H1 (cell line): ENCODE results near the gene DHRS4L2. TPM values are rescaled to one million over a fixed set of nuclear protein-coding genes. Genes with fewer than 3 reads are reported as not detected.
"Not testable (repeated sequence)": the region's sequence is repeated elsewhere in the genome, so short reads cannot be mapped to it uniquely, and the experiment has no call there.

Experiments
- CTCF ChIA-PET: fragments of 300-600 bp; sonication (Branson Sonifier 250); formaldehyde crosslinking; loops from one replicate; lab custom pipeline; 2021; ENCODE audit not compliant: partially characterized antibody; lab: Charles Lee
- POLR2A ChIA-PET: fragments of 300-600 bp; sonication (Branson Sonifier 250); formaldehyde crosslinking; loops from one replicate; lab custom pipeline; 2021; ENCODE audit warnings: inconsistent platforms; ENCODE audit not compliant: partially characterized antibody; lab: Charles Lee
- DNase-seq, 2 experiments: peaks; one replicate each; pipeline versions ENCODE4 v3.0.0 to v3.0.0-alpha.2; 2010 to 2022; ENCODE audit warnings: low spot score in 2 of 2, low read depth in 1 of 2, mixed read lengths in 1 of 2
- FAIRE-seq: peaks from 2 replicates; lab custom pipeline; 2011; peaks lifted over from hg19 to GRCh38; lab: Jason Lieb, UNC
- H2AFZ ChIP-seq: 2 replicates; pipeline ENCODE4 v1.8.1; 2012; ENCODE audit warnings: low read length, inconsistent platforms
- H2AK5ac ChIP-seq: 2 replicates; pipeline ENCODE4 v1.6.1; 2013; ENCODE audit warnings: low read depth, low read length
- H2BK120ac ChIP-seq: replicated peaks from 2 replicates; pipeline ENCODE3; 2013; ENCODE audit warnings: low read depth, low read length, inconsistent platforms
- H2BK12ac ChIP-seq: 2 replicates; pipeline ENCODE4 v1.6.1; 2013; ENCODE audit warnings: low read depth, low read length
- H2BK15ac ChIP-seq: 2 replicates; pipeline ENCODE4 v1.6.1; 2013; ENCODE audit warnings: low read length
- H2BK20ac ChIP-seq: 2 replicates; pipeline ENCODE4 v1.6.1; 2013; ENCODE audit warnings: low read length
- H2BK5ac ChIP-seq: 2 replicates; pipeline ENCODE4 v1.6.1; 2013; ENCODE audit warnings: low read depth, low read length
- H3K14ac ChIP-seq: 2 replicates; pipeline ENCODE4 v1.6.1; 2013; ENCODE audit warnings: inconsistent platforms; ENCODE audit not compliant: insufficient read length
- H3K18ac ChIP-seq: 2 replicates; pipeline ENCODE4 v1.6.1; 2013; ENCODE audit warnings: low read length; ENCODE audit errors: extremely low read depth
- H3K23ac ChIP-seq: 2 replicates; pipeline ENCODE4 v1.6.1; 2013; ENCODE audit warnings: inconsistent platforms; ENCODE audit not compliant: insufficient read length
- H3K23me2 ChIP-seq: 2 replicates; pipeline ENCODE4 v1.6.1; 2013; ENCODE audit warnings: low read depth, low read length
- H3K27ac ChIP-seq: 2 replicates; pipeline ENCODE4 v1.6.1; 2011; ENCODE audit warnings: low read depth, low read length, inconsistent platforms
- H3K27me3 ChIP-seq, 4 experiments: replicated peaks in 1 of 4; 1 replicate in 1 of 4; 2 replicates in 3 of 4; pipeline versions ENCODE4 v1.6.1 to v1.8.1; 2011 to 2013; ENCODE audit warnings: low read length in 3 of 4, mild to moderate bottlenecking in 3 of 4, inconsistent platforms in 2 of 4, mixed read lengths in 2 of 4, moderate library complexity in 1 of 4; ENCODE audit not compliant: control insufficient read depth in 3 of 4, insufficient read depth in 3 of 4; ENCODE audit errors: extremely low read depth in 1 of 4
- H3K36me3 ChIP-seq, 4 experiments: 2 replicates each; pipeline versions ENCODE4 v1.6.1 to v1.8.1; 2011 to 2013; ENCODE audit warnings: mild to moderate bottlenecking in 4 of 4, low read length in 3 of 4, moderate library complexity in 2 of 4, control low read depth in 1 of 4, inconsistent platforms in 1 of 4; ENCODE audit not compliant: insufficient read depth in 4 of 4, control insufficient read depth in 2 of 4
- H3K4ac ChIP-seq: replicated peaks from 2 replicates; pipeline ENCODE3; 2013; ENCODE audit warnings: low read length, low read depth, mixed read lengths, inconsistent platforms; ENCODE audit not compliant: insufficient read length
- H3K4me1 ChIP-seq, 4 experiments: replicated peaks in 1 of 4; 1 replicate in 1 of 4; 2 replicates in 3 of 4; pipeline versions ENCODE4 v1.6.1 to v1.8.1; 2011 to 2013; ENCODE audit warnings: low read length in 3 of 4, inconsistent platforms in 2 of 4, mixed read lengths in 1 of 4; ENCODE audit not compliant: insufficient read depth in 4 of 4, control insufficient read depth in 3 of 4
- H3K4me2 ChIP-seq, 2 experiments: 2 replicates each; pipeline versions ENCODE4 v1.6.1 to v1.8.1; 2011 to 2013; ENCODE audit warnings: low read depth in 2 of 2, low read length in 2 of 2, control low read depth in 1 of 2, inconsistent platforms in 1 of 2, mild to moderate bottlenecking in 1 of 2; ENCODE audit not compliant: insufficient read depth in 1 of 2
- H3K4me3 ChIP-seq, 4 experiments: fragments of 200-600, 300-600 bp in 1 of 4; sonication (generic), shearing (Covaris generic), sonication (Bioruptor Twin) in 1 of 4; 2 replicates each; pipeline versions ENCODE4 v1.5.1 to v1.8.1; 2011 to 2016; ENCODE audit warnings: low read length in 4 of 4, low read depth in 3 of 4, control low read depth in 2 of 4, inconsistent platforms in 2 of 4, mild to moderate bottlenecking in 2 of 4, mixed read lengths in 1 of 4, moderate library complexity in 1 of 4; ENCODE audit not compliant: insufficient read depth in 2 of 4; ENCODE audit errors: extremely low read depth in 1 of 4
- H3K56ac ChIP-seq: replicated peaks from 2 replicates; pipeline ENCODE3; 2013; ENCODE audit warnings: low read depth, mild to moderate bottlenecking, mixed read lengths, low read length, inconsistent platforms; ENCODE audit not compliant: insufficient read length
- H3K79me1 ChIP-seq: 2 replicates; pipeline ENCODE4 v1.6.1; 2013; ENCODE audit warnings: low read depth, low read length, control low read depth
- H3K79me2 ChIP-seq, 2 experiments: 2 replicates each; pipeline versions ENCODE4 v1.6.1 to v1.8.1; 2012 to 2013; ENCODE audit warnings: low read length in 2 of 2, mild to moderate bottlenecking in 2 of 2, inconsistent platforms in 1 of 2; ENCODE audit not compliant: insufficient read depth in 2 of 2, control insufficient read depth in 1 of 2
- H3K9ac ChIP-seq, 4 experiments: replicated peaks in 1 of 4; 1 replicate in 1 of 4; 2 replicates in 3 of 4; pipeline versions ENCODE4 v1.6.1 to v1.8.1; 2011 to 2013; ENCODE audit warnings: low read depth in 3 of 4, low read length in 3 of 4, control low read depth in 2 of 4, mild to moderate bottlenecking in 2 of 4, moderate library complexity in 2 of 4, inconsistent platforms in 1 of 4; ENCODE audit errors: extremely low read depth in 1 of 4
- H3K9me3 ChIP-seq, 2 experiments: 2 replicates each; pipeline versions ENCODE4 v1.6.1 to v1.8.1; 2012 to 2013; ENCODE audit warnings: mild to moderate bottlenecking in 2 of 2, moderate library complexity in 2 of 2, control low read depth in 1 of 2, inconsistent platforms in 1 of 2, low read depth in 1 of 2, low read length in 1 of 2, mixed read lengths in 1 of 2; ENCODE audit not compliant: insufficient read depth in 2 of 2
- H4K20me1 ChIP-seq, 2 experiments: replicated peaks in 1 of 2; 2 replicates each; pipeline versions ENCODE3 to v1.8.1; 2011 to 2013; ENCODE audit warnings: inconsistent platforms in 2 of 2, low read length in 2 of 2, mild to moderate bottlenecking in 1 of 2; ENCODE audit not compliant: insufficient read depth in 2 of 2, control insufficient read depth in 1 of 2
- H4K5ac ChIP-seq: 2 replicates; pipeline ENCODE4 v1.6.1; 2013; ENCODE audit warnings: low read length, low read depth, mixed read lengths, inconsistent platforms; ENCODE audit not compliant: insufficient read length
- H4K8ac ChIP-seq: 2 replicates; pipeline ENCODE4 v1.8.0; 2013; ENCODE audit warnings: mild to moderate bottlenecking, moderate library complexity, low read length, inconsistent platforms; ENCODE audit not compliant: insufficient read depth; ENCODE audit errors: extremely low read depth
- H4K91ac ChIP-seq: replicated peaks from 2 replicates; pipeline ENCODE3; 2013; ENCODE audit warnings: low read length, mixed read lengths, inconsistent platforms; ENCODE audit not compliant: insufficient read length
- WGBS, 2 experiments: shearing (Covaris generic) in 1 of 2; methylation state at CpG; one replicate each; pipeline versions ENCODE4 v1.1.6 to v1.1.7; 2013 to 2015; ENCODE audit warnings: low lambda C conversion rate in 2 of 2, mixed read lengths in 2 of 2, inconsistent platforms in 1 of 2, low coverage in 1 of 2, missing lambda C conversion rate in 1 of 2; ENCODE audit not compliant: insufficient replicate concordance in 2 of 2, insufficient coverage in 1 of 2, insufficient read length in 1 of 2; ENCODE audit errors: extremely low coverage in 1 of 2, missing lambda C conversion rate in 1 of 2; 5-methylcytosine and 5-hydroxymethylcytosine counted together
- polyA plus RNA-seq, 7 experiments: library from polyadenylated mRNA; depleted of rRNA in 3 of 7; stranded (reverse) in 5 of 7; unstranded in 2 of 7; fragments of >200 nt in 5 of 7; fragments of 200-250 nt in 2 of 7; gene quantifications; 1 replicate in 5 of 7; 2 replicates in 1 of 7; 4 replicates in 1 of 7; pipeline versions ENCODE4 v1.2.1 to v1.2.3, GENCODE V29; 2011 to 2013; ENCODE audit warnings: missing spikeins in 2 of 7, mixed read lengths in 2 of 7
- total RNA-seq: library from RNA; stranded (reverse); fragmentation: NEBNext Ultra II Directional; extraction: Animal tissue kit (Norgen Biotek cat#: 25700); gene quantifications from 2 replicates; pipeline ENCODE4 v1.2.1, GENCODE V29; 2021

DHRS4L2 gene
- total and polyA plus RNA-seq, 2 of the 8 experiments (the other 6 are each of a cell fraction or from before 2014, with no cell fraction given), result 12.3 to 15.4 TPM

DNA sequence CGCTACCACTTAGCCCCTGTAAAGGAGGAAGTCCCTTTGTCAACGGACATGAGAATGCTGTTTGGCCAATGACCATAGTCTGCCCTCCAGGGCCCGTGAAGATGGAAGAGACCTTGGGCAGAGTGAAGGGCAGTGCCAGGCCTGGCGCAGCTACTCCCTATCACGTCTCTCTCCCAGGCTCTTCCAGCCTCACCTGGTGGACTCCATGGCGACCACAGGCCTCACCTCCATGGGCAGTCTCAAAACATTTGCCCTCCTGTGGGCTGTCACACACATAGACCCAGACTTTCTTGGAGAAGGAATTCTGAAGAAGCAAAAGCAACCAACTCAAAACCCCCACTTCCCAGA is 35.6 kb upstream of the DHRS4L2 start:
- ChIA-PET CTCF (interaction anchor here (0.6 to 4.2 kb wide), 18 partner anchors 9 to 382 kb away, joined by 3 to 35 read pairs (median 4); partner anchors contain the start of gene GMPR2), POLR2A (interaction anchor here (0.7 kb wide), 1 partner anchor 142 kb away, joined by 3 read pairs; no protein-coding TSS in a partner anchor)
- H2BK20ac ChIP-seq, H3K79me2 ChIP-seq, H4K5ac ChIP-seq, H2AFZ ChIP-seq, H3K36me3 ChIP-seq, H3K23me2 ChIP-seq, H3K27me3 ChIP-seq, H2BK15ac ChIP-seq, H3K79me1 ChIP-seq, H3K9me3 ChIP-seq, H4K20me1 ChIP-seq, H4K91ac ChIP-seq, H2AK5ac ChIP-seq, H3K56ac ChIP-seq, FAIRE-seq, H3K27ac ChIP-seq, H2BK5ac ChIP-seq, DNase-seq, H4K8ac ChIP-seq, H3K4me1 ChIP-seq, H3K9ac ChIP-seq, H2BK120ac ChIP-seq, H3K23ac ChIP-seq, H2BK12ac ChIP-seq, H3K4ac ChIP-seq, H3K14ac ChIP-seq: not testable (repeated sequence)
- Histone ChIP-seq H3K18ac (peak overlapping the region; percentile 48), H3K4me2 (peak overlapping the region; percentile 71 to 92), H3K4me3 (peak overlapping the region; percentile 72 to 90 (median 86))
- 74% methylated on average over 6 of the region's 6 CpGs; no CpG with 5 or more reads in 1 of the 2 experiments for WGBS, 2 experiments
